Measurements from ENCODE around the gene LRCH3.

The LRCH3 gene

GRCh38 chr3:197802779-197803459 lies 11.9 kb downstream of the LRCH3 start:
- no peaks in the 10 kb centered on the region for H3K4me1 ChIP-seq (ENCODE audit: insufficient read depth, poor library complexity, severe bottlenecking)
- DNase-seq (ENCODE audit: low spot score) (no peak), ATAC-seq (ENCODE audit: low read depth) (no peak)
- TF ChIP-seq, protein P1, sequence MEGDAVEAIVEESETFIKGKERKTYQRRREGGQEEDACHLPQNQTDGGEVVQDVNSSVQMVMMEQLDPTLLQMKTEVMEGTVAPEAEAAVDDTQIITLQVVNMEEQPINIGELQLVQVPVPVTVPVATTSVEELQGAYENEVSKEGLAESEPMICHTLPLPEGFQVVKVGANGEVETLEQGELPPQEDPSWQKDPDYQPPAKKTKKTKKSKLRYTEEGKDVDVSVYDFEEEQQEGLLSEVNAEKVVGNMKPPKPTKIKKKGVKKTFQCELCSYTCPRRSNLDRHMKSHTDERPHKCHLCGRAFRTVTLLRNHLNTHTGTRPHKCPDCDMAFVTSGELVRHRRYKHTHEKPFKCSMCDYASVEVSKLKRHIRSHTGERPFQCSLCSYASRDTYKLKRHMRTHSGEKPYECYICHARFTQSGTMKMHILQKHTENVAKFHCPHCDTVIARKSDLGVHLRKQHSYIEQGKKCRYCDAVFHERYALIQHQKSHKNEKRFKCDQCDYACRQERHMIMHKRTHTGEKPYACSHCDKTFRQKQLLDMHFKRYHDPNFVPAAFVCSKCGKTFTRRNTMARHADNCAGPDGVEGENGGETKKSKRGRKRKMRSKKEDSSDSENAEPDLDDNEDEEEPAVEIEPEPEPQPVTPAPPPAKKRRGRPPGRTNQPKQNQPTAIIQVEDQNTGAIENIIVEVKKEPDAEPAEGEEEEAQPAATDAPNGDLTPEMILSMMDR (IDR thresholded peaks at IDR 0.05; ENCODE audit: poor library complexity, severe bottlenecking), result peak; percentile 34
- peaks cover 3% of the 10 kb centered on the region for H3K9me3 ChIP-seq (ENCODE audit: severe bottlenecking)
- no peak overlapping the region for H3K4me3 ChIP-seq (ENCODE audit: severe bottlenecking)
- no peak overlapping the region for H3K27ac ChIP-seq (ENCODE audit: poor library complexity, severe bottlenecking)
- no peaks in the 10 kb centered on the region for H3K27me3 ChIP-seq (ENCODE audit: insufficient read depth, poor library complexity, severe bottlenecking)
- no peaks in the 10 kb centered on the region for H3K36me3 ChIP-seq (ENCODE audit: low read depth)

DNA sequence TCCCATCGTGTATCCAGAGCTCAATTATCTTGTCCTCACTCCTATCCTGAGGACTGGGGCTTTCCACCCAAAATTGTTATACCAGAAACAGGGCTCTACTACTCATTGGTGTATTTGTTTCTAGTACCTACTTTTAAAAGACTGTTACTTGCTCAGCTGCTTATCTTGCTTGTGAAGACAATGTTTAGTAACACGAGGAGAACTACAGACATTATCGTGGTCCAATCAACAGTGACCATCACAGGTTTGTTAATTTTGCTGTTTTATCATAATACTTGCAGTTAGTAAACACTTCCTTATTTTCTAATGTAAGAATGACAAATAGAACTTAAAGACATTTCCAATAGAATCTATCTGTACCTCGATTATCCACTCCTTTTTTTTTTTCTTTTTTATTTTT lies 13.5 kb downstream of the LRCH3 start:
- TF ChIP-seq, protein P1 (IDR thresholded peaks at IDR 0.05; ENCODE audit: poor library complexity, severe bottlenecking), result no peak
- no peak for ATAC-seq (ENCODE audit: low read depth)

DNA sequence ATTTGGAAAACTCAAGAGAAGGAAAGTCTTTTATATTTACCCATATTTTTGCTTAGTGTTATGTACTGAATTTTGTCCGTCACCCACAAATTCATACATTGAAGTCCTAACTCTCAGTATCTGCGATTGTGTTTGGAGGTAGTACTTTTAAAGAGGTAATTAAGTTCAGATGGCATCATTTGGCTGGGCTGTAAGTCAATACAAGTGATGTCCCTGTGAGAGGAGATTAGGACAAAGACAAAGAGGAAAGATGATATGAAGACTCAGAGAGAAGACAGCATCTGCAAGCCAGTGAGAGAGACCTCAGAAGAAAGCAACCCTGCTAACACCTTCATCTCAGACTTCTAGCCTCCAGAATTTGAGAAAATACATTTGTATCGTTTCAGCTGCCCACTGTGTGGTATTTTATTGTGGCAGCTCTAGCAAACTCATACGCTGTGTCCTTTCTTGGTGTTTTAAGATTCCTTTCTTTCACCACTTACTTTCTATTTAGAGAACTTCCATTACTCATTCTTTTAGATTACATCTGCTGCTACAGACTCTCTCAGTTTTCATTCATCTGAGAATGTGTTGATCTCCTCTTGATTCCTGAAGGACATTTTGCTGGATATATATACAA lies 17.0 kb downstream of the LRCH3 start:
- no peak overlapping the region for H3K27ac ChIP-seq (ENCODE audit: poor library complexity, severe bottlenecking)
- DNase-seq (ENCODE audit: low spot score), result no peak
- H3K9me3 ChIP-seq (ENCODE audit: severe bottlenecking), result no peaks in the 10 kb centered on the region
- peaks cover 5% of the 10 kb centered on the region; the same call in 1 of the 2 replicates for H3K36me3 ChIP-seq (ENCODE audit: low read depth)
- no peaks in the 10 kb centered on the region for H3K27me3 ChIP-seq (ENCODE audit: insufficient read depth, poor library complexity, severe bottlenecking)
- H3K4me1 ChIP-seq (ENCODE audit: insufficient read depth, poor library complexity, severe bottlenecking), result no peaks in the 10 kb centered on the region
- TF ChIP-seq, protein P1 (IDR thresholded peaks at IDR 0.05; ENCODE audit: poor library complexity, severe bottlenecking), result no peak
- no peak overlapping the region for H3K4me3 ChIP-seq (ENCODE audit: severe bottlenecking)
- no peak for ATAC-seq (ENCODE audit: low read depth)

More for the DNA sequence above, 13.5 kb downstream of the LRCH3 start:
- no peak for DNase-seq (ENCODE audit: low spot score)
- H3K9me3 ChIP-seq (ENCODE audit: severe bottlenecking), result peaks cover 3% of the 10 kb centered on the region
- H3K36me3 ChIP-seq (ENCODE audit: low read depth), result no peaks in the 10 kb centered on the region
- no peak overlapping the region for H3K4me3 ChIP-seq (ENCODE audit: severe bottlenecking)
- H3K27me3 ChIP-seq (ENCODE audit: insufficient read depth, poor library complexity, severe bottlenecking), result no peaks in the 10 kb centered on the region
- H3K4me1 ChIP-seq (ENCODE audit: insufficient read depth, poor library complexity, severe bottlenecking), result no peaks in the 10 kb centered on the region
- no peak overlapping the region for H3K27ac ChIP-seq (ENCODE audit: poor library complexity, severe bottlenecking)

DNA sequence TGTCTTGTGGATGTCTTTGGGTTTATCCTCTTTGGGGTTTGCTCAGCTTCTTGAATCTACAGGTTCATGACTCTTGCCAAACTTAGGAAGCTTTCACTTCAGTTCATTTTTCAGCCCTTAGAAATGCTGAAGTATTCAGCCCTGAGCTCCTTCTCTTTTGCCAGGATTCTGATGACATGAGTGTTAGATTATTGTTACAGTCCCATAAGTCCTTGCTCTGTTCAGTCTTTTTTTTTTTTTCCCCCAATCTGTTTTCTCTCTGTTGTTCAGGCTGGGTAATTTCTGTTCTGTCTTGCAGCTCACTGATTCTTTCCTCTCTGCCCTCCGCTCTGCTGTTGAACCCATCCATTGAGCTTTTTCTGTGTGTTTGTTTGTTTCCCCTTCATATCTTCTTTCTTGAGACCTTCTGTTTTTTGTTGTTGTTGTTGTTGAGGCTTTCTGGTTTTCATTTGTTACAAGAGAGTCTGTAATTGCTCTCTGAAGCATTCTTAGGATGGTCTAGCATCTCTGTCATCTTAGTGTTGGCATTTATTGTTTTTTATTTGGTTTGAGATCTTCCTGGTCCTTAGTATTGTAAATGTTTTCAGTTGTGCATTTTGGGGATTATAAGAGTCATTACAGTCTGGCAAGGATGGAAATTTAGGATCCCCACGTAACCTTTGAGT lies 18.4 kb downstream of the LRCH3 start:
- Histone ChIP-seq H3K4me3 (ENCODE audit: severe bottlenecking) (no peak overlapping the region), H3K9me3 (ENCODE audit: severe bottlenecking) (no peaks in the 10 kb centered on the region), H3K27ac (ENCODE audit: poor library complexity, severe bottlenecking) (no peak overlapping the region), H3K4me1 (ENCODE audit: insufficient read depth, poor library complexity, severe bottlenecking) (no peaks in the 10 kb centered on the region), H3K36me3 (ENCODE audit: low read depth) (peaks cover 8% of the 10 kb centered on the region; the same call in 1 of the 2 replicates), H3K27me3 (ENCODE audit: insufficient read depth, poor library complexity, severe bottlenecking) (no peaks in the 10 kb centered on the region)
- TF ChIP-seq, protein P1 (IDR thresholded peaks at IDR 0.05; ENCODE audit: poor library complexity, severe bottlenecking), result no peak
- DNase-seq (ENCODE audit: low spot score), result no peak
- no peak for ATAC-seq (ENCODE audit: low read depth)
